HepG2 (cell line): ENCODE measurements around the gene PLEKHB2. TPM values are rescaled to one million over a fixed set of nuclear protein-coding genes. Genes with fewer than 3 reads are reported as not detected.

Experiments used
- DBP ChIP-seq: sonication (generic); formaldehyde crosslinking; IDR thresholded peaks from 2 replicates; pipeline ENCODE4 v1.4.0; 2020; ENCODE audit warnings: missing genetic modification reagents; ENCODE audit errors: not compliant biosample characterization
- EED ChIP-seq: sonication (generic); formaldehyde crosslinking; IDR thresholded peaks from 2 replicates; pipeline ENCODE4 v1.5.0; 2020; ENCODE audit warnings: mild to moderate bottlenecking, missing genetic modification reagents
- ETV5 ChIP-seq: IDR thresholded peaks from 2 replicates; pipeline ENCODE4 v1.6.1; 2018; ENCODE audit warnings: missing biosample characterization, missing genetic modification reagents, inconsistent platforms, borderline replicate concordance
- HNF1B ChIP-seq: sonication (generic); formaldehyde crosslinking; IDR thresholded peaks from 2 replicates; pipeline ENCODE4 v1.5.1; 2020; ENCODE audit warnings: mild to moderate bottlenecking, moderate library complexity, missing genetic modification reagents
- IKZF4 ChIP-seq: sonication (generic); formaldehyde crosslinking; IDR thresholded peaks from 2 replicates; pipeline ENCODE4 v1.5.1; 2020; ENCODE audit warnings: borderline replicate concordance, mild to moderate bottlenecking, low read depth, missing genetic modification reagents; ENCODE audit errors: not compliant biosample characterization
- NAIF1 ChIP-seq: sonication (generic); formaldehyde crosslinking; IDR thresholded peaks from 2 replicates; pipeline ENCODE4 v1.5.0; 2020; ENCODE audit warnings: mild to moderate bottlenecking, missing genetic modification reagents, borderline replicate concordance
- NFIC ChIP-seq: IDR thresholded peaks from 2 replicates; pipeline ENCODE4 v1.6.1; 2012; ENCODE audit warnings: mild to moderate bottlenecking, low read length, inconsistent platforms
- PAF1 ChIP-seq: IDR thresholded peaks from 2 replicates; pipeline ENCODE4 v1.6.1; 2016; ENCODE audit warnings: missing genetic modification reagents, missing compliant biosample characterization
- SETDB1 ChIP-seq: sonication (generic); formaldehyde crosslinking; IDR thresholded peaks from 2 replicates; pipeline ENCODE4 v1.5.1; 2020; ENCODE audit warnings: missing genetic modification reagents, mild to moderate bottlenecking, borderline replicate concordance
- SNRNP70 ChIP-seq: fragments of 200-400 bp; formaldehyde crosslinking; IDR thresholded peaks from 2 replicates; pipeline ENCODE4 v1.6.1; 2017; ENCODE audit warnings: mild to moderate bottlenecking, low read depth, low read length, moderate library complexity
- XBP1 ChIP-seq: sonication (generic); formaldehyde crosslinking; IDR thresholded peaks from 2 replicates; pipeline ENCODE4 v1.5.0; 2020; ENCODE audit warnings: missing genetic modification reagents
- ZBTB25 ChIP-seq: IDR thresholded peaks from 2 replicates; pipeline ENCODE4 v1.6.1; 2018; ENCODE audit warnings: missing genetic modification reagents
- ZNF124 ChIP-seq: sonication (generic); formaldehyde crosslinking; IDR thresholded peaks from 2 replicates; pipeline ENCODE4 v1.4.0; 2020; ENCODE audit warnings: missing genetic modification reagents
- ZNF235 ChIP-seq: sonication (generic); formaldehyde crosslinking; IDR thresholded peaks from 2 replicates; pipeline ENCODE4 v1.8.1; 2023; ENCODE audit warnings: mild to moderate bottlenecking, missing genetic modification reagents, borderline replicate concordance
- ZNF34 ChIP-seq: sonication (generic); formaldehyde crosslinking; IDR thresholded peaks from 2 replicates; pipeline ENCODE4 v1.4.0; 2020; ENCODE audit warnings: mild to moderate bottlenecking, missing genetic modification reagents, borderline replicate concordance
- ZNF446 ChIP-seq: sonication (generic); formaldehyde crosslinking; IDR thresholded peaks from 2 replicates; pipeline ENCODE4 v1.5.0; 2020; ENCODE audit warnings: mild to moderate bottlenecking, missing genetic modification reagents
- ZNF589 ChIP-seq: sonication (generic); formaldehyde crosslinking; conservative IDR thresholded peaks from 2 replicates; pipeline ENCODE4 v1.8.0; 2022; ENCODE audit warnings: mild to moderate bottlenecking, moderate library complexity, missing genetic modification reagents
- ZNF780A ChIP-seq: sonication (generic); formaldehyde crosslinking; IDR thresholded peaks from 2 replicates; pipeline ENCODE4 v1.8.0; 2022; ENCODE audit warnings: mild to moderate bottlenecking, missing genetic modification reagents, moderate library complexity
- ZNF850 ChIP-seq: sonication (generic); formaldehyde crosslinking; conservative IDR thresholded peaks from 2 replicates; pipeline ENCODE4 v1.9.0; 2021; ENCODE audit warnings: mild to moderate bottlenecking, missing genetic modification reagents
- ZSCAN9 ChIP-seq: IDR thresholded peaks from 2 replicates; pipeline ENCODE4 v1.6.1; 2016; ENCODE audit warnings: borderline replicate concordance
- polyA plus RNA-seq, 8 experiments: library from polyadenylated mRNA; depleted of rRNA in 3 of 8; stranded (reverse) in 7 of 8; unstranded in 1 of 8; fragments of >200 nt; fragmentation: Illumina TruSeq in 4 of 8; extraction: Trizol in 4 of 8; gene quantifications; 2 replicates each; pipeline versions ENCODE4 v1.2.1 to v1.2.3, GENCODE V29; 2011 to 2016; ENCODE audit warnings: low read depth in 4 of 8, missing spikeins in 1 of 8, mixed read lengths in 1 of 8; ENCODE audit not compliant: insufficient read depth in 1 of 8
- total RNA-seq, 5 experiments: library from RNA; depleted of rRNA; stranded (reverse); fragments of >200 nt; fragmentation: Illumina TruSeq; extraction: Trizol; gene quantifications; 2 replicates each; pipeline ENCODE4 v1.2.3, GENCODE V29; 2016; ENCODE audit warnings: low read depth in 1 of 5
- TF ChIP-seq, protein P1 (sequence below): sonication (generic); formaldehyde crosslinking; IDR thresholded peaks from 2 replicates; pipeline ENCODE4 v1.4.0; 2020; ENCODE audit warnings: mild to moderate bottlenecking, low read depth, missing genetic modification reagents
- TF ChIP-seq, protein P2 (sequence below): sonication (generic); formaldehyde crosslinking; IDR thresholded peaks from 2 replicates; pipeline ENCODE4 v1.4.0; 2020; ENCODE audit warnings: mild to moderate bottlenecking, missing genetic modification reagents
- TF ChIP-seq, protein P3 (sequence below): sonication (generic); formaldehyde crosslinking; IDR thresholded peaks from 2 replicates; pipeline ENCODE4 v1.4.0; 2020; ENCODE audit warnings: missing genetic modification reagents
- TF ChIP-seq, protein P4 (sequence below): sonication (generic); formaldehyde crosslinking; conservative IDR thresholded peaks from 2 replicates; pipeline ENCODE4 v1.8.1; 2023; ENCODE audit warnings: missing genetic modification reagents

Gene PLEKHB2
- total and polyA plus RNA-seq, 2 of the 13 experiments (the other 11 are each of a cell fraction or from before 2014, with no cell fraction given): 73.0 to 78.9 TPM

GRCh38 chr2:131154071-131154531, 49.0 kb downstream of the PLEKHB2 start (continued):
- TF ChIP-seq HNF1B (no peak), ZNF780A (CRISPR knock-in tag) (no peak), EED (CRISPR knock-in tag) (peak; percentile 89), NAIF1 (no peak), IKZF4 (CRISPR knock-in tag) (no peak), SNRNP70 (no peak), ZBTB25 (no peak), PAF1 (no peak), ZNF235 (CRISPR knock-in tag) (no peak), ZNF34 (CRISPR knock-in tag) (no peak), ZNF589 (CRISPR knock-in tag) (no peak), ZNF850 (CRISPR knock-in tag) (no peak), NFIC (no peak), ETV5 (CRISPR knock-in tag) (peak; percentile 58; the same call in 1 of the 2 replicates), SETDB1 (no peak), DBP (CRISPR knock-in tag) (no peak), ZNF124 (CRISPR knock-in tag) (peak; percentile 71; the same call in 1 of the 2 replicates), XBP1 (no peak), ZNF446 (CRISPR knock-in tag) (no peak), ZSCAN9 (CRISPR knock-in tag) (no peak; the same call in 1 of the 2 replicates)
- TF ChIP-seq, protein P1, sequence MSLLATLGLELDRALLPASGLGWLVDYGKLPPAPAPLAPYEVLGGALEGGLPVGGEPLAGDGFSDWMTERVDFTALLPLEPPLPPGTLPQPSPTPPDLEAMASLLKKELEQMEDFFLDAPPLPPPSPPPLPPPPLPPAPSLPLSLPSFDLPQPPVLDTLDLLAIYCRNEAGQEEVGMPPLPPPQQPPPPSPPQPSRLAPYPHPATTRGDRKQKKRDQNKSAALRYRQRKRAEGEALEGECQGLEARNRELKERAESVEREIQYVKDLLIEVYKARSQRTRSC (CRISPR knock-in tag): no peak
- TF ChIP-seq, protein P2, sequence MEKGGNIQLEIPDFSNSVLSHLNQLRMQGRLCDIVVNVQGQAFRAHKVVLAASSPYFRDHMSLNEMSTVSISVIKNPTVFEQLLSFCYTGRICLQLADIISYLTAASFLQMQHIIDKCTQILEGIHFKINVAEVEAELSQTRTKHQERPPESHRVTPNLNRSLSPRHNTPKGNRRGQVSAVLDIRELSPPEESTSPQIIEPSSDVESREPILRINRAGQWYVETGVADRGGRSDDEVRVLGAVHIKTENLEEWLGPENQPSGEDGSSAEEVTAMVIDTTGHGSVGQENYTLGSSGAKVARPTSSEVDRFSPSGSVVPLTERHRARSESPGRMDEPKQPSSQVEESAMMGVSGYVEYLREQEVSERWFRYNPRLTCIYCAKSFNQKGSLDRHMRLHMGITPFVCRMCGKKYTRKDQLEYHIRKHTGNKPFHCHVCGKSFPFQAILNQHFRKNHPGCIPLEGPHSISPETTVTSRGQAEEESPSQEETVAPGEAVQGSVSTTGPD (CRISPR knock-in tag): no peak
- TF ChIP-seq, protein P3, sequence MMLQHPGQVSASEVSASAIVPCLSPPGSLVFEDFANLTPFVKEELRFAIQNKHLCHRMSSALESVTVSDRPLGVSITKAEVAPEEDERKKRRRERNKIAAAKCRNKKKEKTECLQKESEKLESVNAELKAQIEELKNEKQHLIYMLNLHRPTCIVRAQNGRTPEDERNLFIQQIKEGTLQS (CRISPR knock-in tag): no peak
- TF ChIP-seq, protein P4, sequence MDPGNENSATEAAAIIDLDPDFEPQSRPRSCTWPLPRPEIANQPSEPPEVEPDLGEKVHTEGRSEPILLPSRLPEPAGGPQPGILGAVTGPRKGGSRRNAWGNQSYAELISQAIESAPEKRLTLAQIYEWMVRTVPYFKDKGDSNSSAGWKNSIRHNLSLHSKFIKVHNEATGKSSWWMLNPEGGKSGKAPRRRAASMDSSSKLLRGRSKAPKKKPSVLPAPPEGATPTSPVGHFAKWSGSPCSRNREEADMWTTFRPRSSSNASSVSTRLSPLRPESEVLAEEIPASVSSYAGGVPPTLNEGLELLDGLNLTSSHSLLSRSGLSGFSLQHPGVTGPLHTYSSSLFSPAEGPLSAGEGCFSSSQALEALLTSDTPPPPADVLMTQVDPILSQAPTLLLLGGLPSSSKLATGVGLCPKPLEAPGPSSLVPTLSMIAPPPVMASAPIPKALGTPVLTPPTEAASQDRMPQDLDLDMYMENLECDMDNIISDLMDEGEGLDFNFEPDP (CRISPR knock-in tag): no peak
